ENCODE data around the gene PTPRN2. TPM values are rescaled to one million over a fixed set of nuclear protein-coding genes. Genes with fewer than 3 reads are reported as not detected.
"Not testable (repeated sequence)": the region's sequence is repeated elsewhere in the genome, so short reads cannot be mapped to it uniquely, and the experiment has no call there.

The PTPRN2 gene
- polyA plus RNA-seq, 2 donors, result 0.37 to 0.40 TPM

- not testable (repeated sequence) for H3K27ac ChIP-seq (ENCODE audit: low read depth in 2 of 2, low read length in 1 of 2); H3K9me3 ChIP-seq (ENCODE audit: control insufficient read depth in 2 of 2, insufficient read depth in 1 of 2, low read depth in 1 of 2, low read length in 1 of 2); H3K36me3 ChIP-seq (ENCODE audit: control insufficient read depth in 2 of 2, insufficient read depth in 2 of 2, low read length in 1 of 2); H3K4me3 ChIP-seq (ENCODE audit: low read depth in 1 of 2, low read length in 2 of 2); H3K27me3 ChIP-seq (ENCODE audit: control insufficient read depth in 1 of 2, insufficient read depth in 2 of 2, low read length in 2 of 2); H3K4me1 ChIP-seq (ENCODE audit: control insufficient read depth in 2 of 2, insufficient read depth in 2 of 2, low read length in 1 of 2)
- WGBS, 2 donors, result 76 to 78% methylated on average over 14 to 16 of the region's 16 CpGs
These were observed 810.3 kb downstream of the PTPRN2 start for GRCh38 chr7:157777194-157777762.

GRCh38 chr7:157775560-157776332, 811.9 kb downstream of the PTPRN2 start:
- H3K4me3 ChIP-seq (ENCODE audit: low read depth in 1 of 2, low read length in 2 of 2), result no peak overlapping the region
- no peaks in the 10 kb centered on the region for H3K4me1 ChIP-seq (ENCODE audit: control insufficient read depth in 2 of 2, insufficient read depth in 2 of 2, low read length in 1 of 2)
- H3K27me3 ChIP-seq (ENCODE audit: control insufficient read depth in 1 of 2, insufficient read depth in 2 of 2, low read length in 2 of 2), result no peaks in the 10 kb centered on the region
- no peaks in the 10 kb centered on the region for H3K36me3 ChIP-seq (ENCODE audit: control insufficient read depth in 2 of 2, insufficient read depth in 2 of 2, low read length in 1 of 2)
- 81 to 85% methylated on average over 23 to 25 of the region's 25 CpGs for WGBS, 2 donors
- H3K9me3 ChIP-seq (ENCODE audit: control insufficient read depth in 2 of 2, insufficient read depth in 1 of 2, low read depth in 1 of 2, low read length in 1 of 2), result peaks cover 0 to 19% of the 10 kb centered on the region in 2 donors
- no peak overlapping the region for H3K27ac ChIP-seq (ENCODE audit: low read depth in 2 of 2, low read length in 1 of 2)

GRCh38 chr7:157775021-157775559, 812.5 kb downstream of the PTPRN2 start:
- H3K27ac ChIP-seq (ENCODE audit: low read depth in 2 of 2, low read length in 1 of 2), result no peak overlapping the region
- H3K27me3 ChIP-seq (ENCODE audit: control insufficient read depth in 1 of 2, insufficient read depth in 2 of 2, low read length in 2 of 2), result no peaks in the 10 kb centered on the region
- H3K36me3 ChIP-seq (ENCODE audit: control insufficient read depth in 2 of 2, insufficient read depth in 2 of 2, low read length in 1 of 2), result no peaks in the 10 kb centered on the region
- H3K9me3 ChIP-seq (ENCODE audit: control insufficient read depth in 2 of 2, insufficient read depth in 1 of 2, low read depth in 1 of 2, low read length in 1 of 2), result peaks cover 0 to 22% of the 10 kb centered on the region in 2 donors
- 85 to 88% methylated on average over 25 of the region's 25 CpGs for WGBS, 2 donors
- no peak overlapping the region for H3K4me3 ChIP-seq (ENCODE audit: low read depth in 1 of 2, low read length in 2 of 2)
- no peaks in the 10 kb centered on the region for H3K4me1 ChIP-seq (ENCODE audit: control insufficient read depth in 2 of 2, insufficient read depth in 2 of 2, low read length in 1 of 2)

DNA sequence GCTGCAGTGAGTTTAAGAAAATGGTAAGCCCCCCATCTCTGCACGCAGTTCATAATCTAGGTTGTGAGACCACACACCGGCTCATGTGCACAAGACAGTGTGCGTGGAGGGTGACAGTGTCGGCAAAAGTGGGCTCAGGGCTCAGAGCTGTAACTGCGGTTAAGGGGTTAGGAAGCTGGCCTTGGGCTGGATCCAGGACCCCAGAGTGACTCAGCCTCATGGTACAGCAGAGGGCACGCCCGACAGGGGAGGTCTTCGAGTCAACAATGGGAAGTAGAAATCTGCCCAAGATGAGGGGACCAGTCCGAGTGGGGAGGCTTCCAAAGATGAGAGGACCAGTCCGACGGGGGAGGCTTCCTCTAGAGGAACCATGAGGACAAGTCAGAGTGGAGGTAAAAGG, 813.1 kb downstream of the PTPRN2 start:
- no peak overlapping the region for H3K4me3 ChIP-seq (ENCODE audit: low read depth in 1 of 2, low read length in 2 of 2)
- no peaks in the 10 kb centered on the region for H3K27me3 ChIP-seq (ENCODE audit: control insufficient read depth in 1 of 2, insufficient read depth in 2 of 2, low read length in 2 of 2)
- H3K27ac ChIP-seq (ENCODE audit: low read depth in 2 of 2, low read length in 1 of 2), result no peak overlapping the region
- no peaks in the 10 kb centered on the region for H3K4me1 ChIP-seq (ENCODE audit: control insufficient read depth in 2 of 2, insufficient read depth in 2 of 2, low read length in 1 of 2)
- 84 to 89% methylated on average over 11 of the region's 11 CpGs for WGBS, 2 donors
- H3K36me3 ChIP-seq (ENCODE audit: control insufficient read depth in 2 of 2, insufficient read depth in 2 of 2, low read length in 1 of 2), result no peaks in the 10 kb centered on the region
- peaks cover 0 to 22% of the 10 kb centered on the region in 2 donors for H3K9me3 ChIP-seq (ENCODE audit: control insufficient read depth in 2 of 2, insufficient read depth in 1 of 2, low read depth in 1 of 2, low read length in 1 of 2)

- Histone ChIP-seq H3K27me3 (ENCODE audit: control insufficient read depth in 1 of 2, insufficient read depth in 2 of 2, low read length in 2 of 2) (no peaks in the 10 kb centered on the region), H3K4me1 (ENCODE audit: control insufficient read depth in 2 of 2, insufficient read depth in 2 of 2, low read length in 1 of 2) (no peaks in the 10 kb centered on the region), H3K36me3 (ENCODE audit: control insufficient read depth in 2 of 2, insufficient read depth in 2 of 2, low read length in 1 of 2) (no peaks in the 10 kb centered on the region), H3K9me3 (ENCODE audit: control insufficient read depth in 2 of 2, insufficient read depth in 1 of 2, low read depth in 1 of 2, low read length in 1 of 2) (peaks cover 0 to 22% of the 10 kb centered on the region in 2 donors), H3K27ac (ENCODE audit: low read depth in 2 of 2, low read length in 1 of 2) (no peak overlapping the region), H3K4me3 (ENCODE audit: low read depth in 1 of 2, low read length in 2 of 2) (no peak overlapping the region)
- 87 to 88% methylated on average over 9 of the region's 9 CpGs for WGBS, 2 donors
These were observed 814.3 kb downstream of the PTPRN2 start for GRCh38 chr7:157773361-157773760.

DNA sequence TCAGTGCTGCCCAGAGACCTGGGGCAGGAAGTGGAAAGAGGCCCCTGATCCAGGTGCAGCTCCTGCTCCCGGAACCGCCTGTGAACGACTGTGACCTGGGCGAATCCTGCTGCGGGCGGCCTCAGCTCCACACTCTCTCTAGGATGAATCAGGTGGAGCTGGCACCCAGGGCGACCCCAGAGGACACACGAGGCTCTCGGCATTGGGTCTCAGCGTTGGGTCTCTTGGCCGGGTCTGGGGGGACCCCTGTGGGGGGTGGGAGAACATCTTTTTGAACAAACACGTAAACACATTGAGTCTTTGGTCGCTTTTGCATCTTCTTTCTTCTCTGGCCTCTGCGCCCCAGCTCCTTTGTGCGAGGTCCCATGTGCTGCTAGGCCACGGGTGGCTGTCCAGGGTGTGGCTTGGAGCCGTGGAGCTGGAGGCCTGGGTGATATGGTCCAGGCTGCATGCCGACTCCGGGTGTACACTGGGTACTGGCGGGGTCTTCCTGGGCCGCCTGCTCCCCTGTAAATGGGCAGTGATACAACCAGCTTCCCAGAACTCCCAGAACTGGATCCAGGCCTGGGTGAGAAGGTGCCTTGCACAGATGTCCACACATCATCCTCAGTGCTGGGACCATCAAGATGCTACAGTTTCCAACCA, 815.0 kb downstream of the PTPRN2 start:
- 91% methylated on average over 21 of the region's 21 CpGs for WGBS, 2 donors

GRCh38 chr7:157771689-157772088, 815.9 kb downstream of the PTPRN2 start:
- Histone ChIP-seq H3K4me3 (ENCODE audit: low read depth in 1 of 2, low read length in 2 of 2) (no peak overlapping the region), H3K27ac (ENCODE audit: low read depth in 2 of 2, low read length in 1 of 2) (no peak overlapping the region), H3K36me3 (ENCODE audit: control insufficient read depth in 2 of 2, insufficient read depth in 2 of 2, low read length in 1 of 2) (no peaks in the 10 kb centered on the region), H3K9me3 (ENCODE audit: control insufficient read depth in 2 of 2, insufficient read depth in 1 of 2, low read depth in 1 of 2, low read length in 1 of 2) (peaks cover 0 to 22% of the 10 kb centered on the region in 2 donors), H3K27me3 (ENCODE audit: control insufficient read depth in 1 of 2, insufficient read depth in 2 of 2, low read length in 2 of 2) (no peaks in the 10 kb centered on the region), H3K4me1 (ENCODE audit: control insufficient read depth in 2 of 2, insufficient read depth in 2 of 2, low read length in 1 of 2) (no peaks in the 10 kb centered on the region)
- WGBS, 2 donors, result 93 to 97% methylated on average over 6 of the region's 6 CpGs

More for the DNA sequence above, 815.0 kb downstream of the PTPRN2 start:
- H3K27ac ChIP-seq (ENCODE audit: low read depth in 2 of 2, low read length in 1 of 2), result no peak overlapping the region
- H3K4me1 ChIP-seq (ENCODE audit: control insufficient read depth in 2 of 2, insufficient read depth in 2 of 2, low read length in 1 of 2), result no peaks in the 10 kb centered on the region
- peaks cover 0 to 22% of the 10 kb centered on the region in 2 donors for H3K9me3 ChIP-seq (ENCODE audit: control insufficient read depth in 2 of 2, insufficient read depth in 1 of 2, low read depth in 1 of 2, low read length in 1 of 2)
- H3K4me3 ChIP-seq (ENCODE audit: low read depth in 1 of 2, low read length in 2 of 2), result no peak overlapping the region
- H3K27me3 ChIP-seq (ENCODE audit: control insufficient read depth in 1 of 2, insufficient read depth in 2 of 2, low read length in 2 of 2), result no peaks in the 10 kb centered on the region
- H3K36me3 ChIP-seq (ENCODE audit: control insufficient read depth in 2 of 2, insufficient read depth in 2 of 2, low read length in 1 of 2), result no peaks in the 10 kb centered on the region

DNA sequence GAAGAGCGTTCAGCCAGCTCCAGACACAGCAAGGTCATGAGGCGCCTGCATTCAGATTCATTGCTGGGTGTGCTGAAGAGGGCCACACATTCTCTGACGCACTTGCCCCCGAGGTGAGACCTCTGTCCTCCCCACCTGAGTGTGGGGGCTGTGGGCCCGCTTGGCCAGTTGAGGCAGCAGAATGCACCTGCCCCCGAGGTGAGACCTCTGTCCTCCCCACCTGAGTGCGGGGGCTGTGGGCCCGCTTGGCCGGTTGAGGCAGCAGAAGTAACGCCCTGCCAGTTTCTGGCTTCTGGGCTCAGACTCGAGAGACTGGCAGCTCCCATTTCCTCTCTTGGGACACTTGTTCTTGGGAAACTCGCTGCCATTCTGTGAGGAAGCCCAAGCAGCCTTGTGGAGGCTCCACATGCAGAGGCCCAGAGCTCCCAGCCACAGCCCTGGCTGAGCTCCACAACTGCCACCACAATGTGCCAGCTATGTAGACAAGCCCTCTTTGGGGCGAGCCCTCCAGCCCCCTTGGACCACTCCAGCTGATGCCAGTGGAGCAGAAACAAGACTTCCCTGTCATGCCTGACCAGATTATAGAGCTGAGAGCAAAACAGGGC, 816.8 kb downstream of the PTPRN2 start:
- 90 to 92% methylated on average over 13 of the region's 13 CpGs for WGBS, 2 donors
- peaks cover 0 to 22% of the 10 kb centered on the region in 2 donors for H3K9me3 ChIP-seq (ENCODE audit: control insufficient read depth in 2 of 2, insufficient read depth in 1 of 2, low read depth in 1 of 2, low read length in 1 of 2)
- H3K36me3 ChIP-seq (ENCODE audit: control insufficient read depth in 2 of 2, insufficient read depth in 2 of 2, low read length in 1 of 2), result no peaks in the 10 kb centered on the region
- H3K27me3 ChIP-seq (ENCODE audit: control insufficient read depth in 1 of 2, insufficient read depth in 2 of 2, low read length in 2 of 2), result no peaks in the 10 kb centered on the region
- no peaks in the 10 kb centered on the region for H3K4me1 ChIP-seq (ENCODE audit: control insufficient read depth in 2 of 2, insufficient read depth in 2 of 2, low read length in 1 of 2)
- no peak overlapping the region for H3K4me3 ChIP-seq (ENCODE audit: low read depth in 1 of 2, low read length in 2 of 2)
- H3K27ac ChIP-seq (ENCODE audit: low read depth in 2 of 2, low read length in 1 of 2), result no peak overlapping the region

GRCh38 chr7:157769526-157770215, 818.0 kb downstream of the PTPRN2 start:
- no peaks in the 10 kb centered on the region for H3K36me3 ChIP-seq (ENCODE audit: control insufficient read depth in 2 of 2, insufficient read depth in 2 of 2, low read length in 1 of 2)
- H3K27ac ChIP-seq (ENCODE audit: low read depth in 2 of 2, low read length in 1 of 2), result no peak overlapping the region
- H3K4me1 ChIP-seq (ENCODE audit: control insufficient read depth in 2 of 2, insufficient read depth in 2 of 2, low read length in 1 of 2), result no peaks in the 10 kb centered on the region
- H3K9me3 ChIP-seq (ENCODE audit: control insufficient read depth in 2 of 2, insufficient read depth in 1 of 2, low read depth in 1 of 2, low read length in 1 of 2), result peaks cover under 1 to 25% of the 10 kb centered on the region in 2 donors
- no peak overlapping the region for H3K4me3 ChIP-seq (ENCODE audit: low read depth in 1 of 2, low read length in 2 of 2)
- no peaks in the 10 kb centered on the region for H3K27me3 ChIP-seq (ENCODE audit: control insufficient read depth in 1 of 2, insufficient read depth in 2 of 2, low read length in 2 of 2)
- WGBS, 2 donors, result 79% methylated on average over 19 of the region's 19 CpGs
